Stimulated activated naive CD8-positive, alpha-beta T cell treated with anti-CD3 and anti-CD28 coated beads, Interleukin-15, Interleukin-2, amounts not matched to agents 100 U/mL and 50 U/mL, for 24 hours (primary cell): ENCODE measurements around the gene TP73.
"Not testable (repeated sequence)": the region's sequence is repeated elsewhere in the genome, so short reads cannot be mapped to it uniquely, and the experiment has no call there.

Experiments used
- ATAC-seq: fragments of 150-1000 bp; cut with Tn5 transposase; one replicate; pipeline ENCODE4 v1.10.0; 2021
- DNase-seq: peaks from one replicate; pipeline ENCODE4 v3.0.0; 2021

Gene TP73

GRCh38 chr1:3708791-3709190, 56.5 kb downstream of the TP73 start:
- no peak for DNase-seq

GRCh38 chr1:3710251-3710650, 57.9 kb downstream of the TP73 start:
- ATAC-seq: no peak
- no peak for DNase-seq

More at GRCh38 chr1:3708791-3709190, 56.5 kb downstream of the TP73 start:
- no peak for ATAC-seq

- no peak for DNase-seq
Measured at GRCh38 chr1:3711381-3711779, 59.1 kb downstream of the TP73 start.

GRCh38 chr1:3711780-3712451, 59.6 kb downstream of the TP73 start:
- ATAC-seq: no peak

More at GRCh38 chr1:3711381-3711779, 59.1 kb downstream of the TP73 start:
- ATAC-seq: no peak

GRCh38 chr1:3712573-3713535, 60.5 kb downstream of the TP73 start:
- no peak for ATAC-seq
- DNase-seq: no peak

More at GRCh38 chr1:3711780-3712451, 59.6 kb downstream of the TP73 start:
- DNase-seq: no peak

- DNase-seq: no peak
- ATAC-seq: no peak
Measured at GRCh38 chr1:3713840-3714239, 61.5 kb downstream of the TP73 start.

GRCh38 chr1:3714284-3714741, 62.0 kb downstream of the TP73 start:
- DNase-seq (no peak), ATAC-seq (no peak)

GRCh38 chr1:3714814-3715213, 62.5 kb downstream of the TP73 start:
- DNase-seq (no peak), ATAC-seq (no peak)

GRCh38 chr1:3716351-3716750, 64.0 kb downstream of the TP73 start:
- ATAC-seq (no peak), DNase-seq (no peak)

GRCh38 chr1:3717041-3717714, 64.9 kb downstream of the TP73 start:
- DNase-seq (no peak), ATAC-seq (no peak)

GRCh38 chr1:3717715-3718601, 65.6 kb downstream of the TP73 start:
- DNase-seq (peak; percentile 30), ATAC-seq (peak; percentile 29)

- DNase-seq (no peak), ATAC-seq (no peak)
Measured at GRCh38 chr1:3718764-3719163, 66.4 kb downstream of the TP73 start.

- DNase-seq (no peak), ATAC-seq (no peak)
Measured at GRCh38 chr1:3721955-3722465, 69.7 kb downstream of the TP73 start.

- ATAC-seq (no peak), DNase-seq (no peak)
Measured at GRCh38 chr1:3722846-3723245, 70.5 kb downstream of the TP73 start.

GRCh38 chr1:3724416-3725030, 72.2 kb downstream of the TP73 start:
- not testable (repeated sequence) for ATAC-seq
- peak; percentile 88 for DNase-seq

- DNase-seq (no peak), ATAC-seq (no peak)
Measured at GRCh38 chr1:3725366-3725765, 73.0 kb downstream of the TP73 start.

- DNase-seq (peak; percentile 36), ATAC-seq (peak; percentile 62)
Measured at GRCh38 chr1:3727042-3727824, 74.9 kb downstream of the TP73 start.

GRCh38 chr1:3727825-3728776, 75.8 kb downstream of the TP73 start:
- ATAC-seq (no peak), DNase-seq (no peak)
